ENCODE data around the gene WWC2. TPM values are rescaled to one million over a fixed set of nuclear protein-coding genes. Genes with fewer than 3 reads are reported as not detected.

Gene WWC2
- total RNA-seq, 1 donor from 2014 or later = 142 TPM

DNA sequence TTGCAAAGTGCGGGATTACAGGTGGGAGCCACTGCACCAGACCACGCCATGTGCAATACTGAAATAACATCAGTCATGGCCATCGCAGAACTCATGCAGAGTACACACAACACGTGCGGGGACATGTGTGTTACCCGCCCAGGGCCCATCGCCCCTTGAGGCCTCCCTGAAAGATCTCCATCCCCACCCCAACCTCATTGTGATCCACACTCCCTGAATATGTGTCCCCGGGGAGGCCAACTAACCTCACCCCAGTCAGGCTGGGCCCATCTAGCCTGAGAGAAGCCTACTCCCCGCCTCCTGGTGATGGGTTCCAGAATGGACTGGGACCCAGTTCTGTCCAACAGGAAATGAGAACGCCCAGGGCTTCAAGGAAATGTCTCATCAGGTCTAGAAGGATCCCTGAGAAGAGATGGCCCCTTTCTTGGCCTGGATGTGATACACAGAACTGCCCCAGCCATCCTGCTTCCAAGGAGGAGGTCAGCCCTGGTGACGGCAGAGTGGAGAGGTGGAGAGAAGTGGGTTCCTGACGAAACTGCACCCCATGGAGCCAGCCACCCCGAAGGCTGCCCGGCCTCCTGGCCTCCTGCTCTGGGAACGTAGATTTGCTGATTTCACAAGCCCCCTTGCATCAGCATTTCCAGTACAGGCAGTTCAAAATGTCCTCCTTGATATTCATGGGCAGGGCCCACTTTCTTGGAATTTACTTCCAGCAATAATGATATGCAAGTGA lies 245.6 kb downstream of the WWC2 start:
- intact Hi-C loops (cut with DNase I) = no loop called here
- H3K27me3 ChIP-seq = peaks cover 7% of the 10 kb centered on the region
- no peak overlapping the region for H3K4me3 ChIP-seq
- H3K4me1 ChIP-seq = no peaks in the 10 kb centered on the region
- H3K9me3 ChIP-seq = no peaks in the 10 kb centered on the region
- H3K27ac ChIP-seq = no peak overlapping the region
- H3K36me3 ChIP-seq = no peaks in the 10 kb centered on the region
- ATAC-seq (no peak), DNase-seq (peak; percentile 44)
- TF ChIP-seq, protein P1, sequence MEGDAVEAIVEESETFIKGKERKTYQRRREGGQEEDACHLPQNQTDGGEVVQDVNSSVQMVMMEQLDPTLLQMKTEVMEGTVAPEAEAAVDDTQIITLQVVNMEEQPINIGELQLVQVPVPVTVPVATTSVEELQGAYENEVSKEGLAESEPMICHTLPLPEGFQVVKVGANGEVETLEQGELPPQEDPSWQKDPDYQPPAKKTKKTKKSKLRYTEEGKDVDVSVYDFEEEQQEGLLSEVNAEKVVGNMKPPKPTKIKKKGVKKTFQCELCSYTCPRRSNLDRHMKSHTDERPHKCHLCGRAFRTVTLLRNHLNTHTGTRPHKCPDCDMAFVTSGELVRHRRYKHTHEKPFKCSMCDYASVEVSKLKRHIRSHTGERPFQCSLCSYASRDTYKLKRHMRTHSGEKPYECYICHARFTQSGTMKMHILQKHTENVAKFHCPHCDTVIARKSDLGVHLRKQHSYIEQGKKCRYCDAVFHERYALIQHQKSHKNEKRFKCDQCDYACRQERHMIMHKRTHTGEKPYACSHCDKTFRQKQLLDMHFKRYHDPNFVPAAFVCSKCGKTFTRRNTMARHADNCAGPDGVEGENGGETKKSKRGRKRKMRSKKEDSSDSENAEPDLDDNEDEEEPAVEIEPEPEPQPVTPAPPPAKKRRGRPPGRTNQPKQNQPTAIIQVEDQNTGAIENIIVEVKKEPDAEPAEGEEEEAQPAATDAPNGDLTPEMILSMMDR (IDR thresholded peaks at IDR 0.05) = no peak

DNA sequence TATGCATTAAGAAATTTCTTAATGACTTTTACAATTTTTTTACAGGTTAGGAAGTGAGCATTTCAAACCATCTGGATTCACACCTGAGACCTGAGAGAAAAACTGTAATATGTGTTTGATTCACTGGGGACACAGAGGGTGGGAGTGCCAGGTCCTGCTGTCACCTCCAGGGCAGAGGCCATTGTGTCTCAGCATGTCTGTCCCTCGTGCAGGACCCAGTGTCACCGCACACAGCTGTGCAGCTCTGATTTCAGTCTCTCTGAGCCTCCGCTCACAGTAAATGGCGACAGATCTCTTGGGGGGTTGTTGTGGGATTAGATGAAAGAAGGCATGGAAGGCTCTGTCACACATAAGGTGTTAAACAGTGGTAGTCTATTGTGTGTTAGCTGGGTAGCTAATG lies 246.2 kb downstream of the WWC2 start:
- Histone ChIP-seq H3K4me1 (no peaks in the 10 kb centered on the region), H3K27me3 (peaks cover 7% of the 10 kb centered on the region), H3K9me3 (no peaks in the 10 kb centered on the region), H3K27ac (no peak overlapping the region), H3K4me3 (no peak overlapping the region), H3K36me3 (no peaks in the 10 kb centered on the region)
- DNase-seq (no peak), ATAC-seq (no peak)
- intact Hi-C loops (cut with DNase I) = no loop called here
- TF ChIP-seq, protein P1 (IDR thresholded peaks at IDR 0.05) = no peak

DNA sequence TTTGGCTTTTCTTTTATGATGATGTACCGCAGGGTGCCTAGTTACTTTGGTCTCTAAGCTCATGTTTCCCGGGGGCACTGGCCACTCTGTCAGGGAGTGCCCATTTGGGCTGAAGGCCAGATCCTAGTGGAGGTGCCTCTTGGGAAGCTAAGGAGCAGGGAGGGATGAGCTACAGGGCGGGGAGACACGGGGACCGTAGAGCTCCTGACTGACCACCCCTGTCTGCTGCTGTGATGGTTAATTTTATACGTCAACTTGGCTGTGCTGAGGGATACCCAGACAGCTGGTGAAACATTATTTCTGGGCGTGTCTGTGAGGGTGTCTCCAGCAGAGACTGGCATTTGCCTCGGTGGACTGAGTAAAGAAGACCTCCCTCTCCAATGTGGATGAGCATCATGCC lies 248.1 kb downstream of the WWC2 start:
- no peak overlapping the region for H3K27ac ChIP-seq
- DNase-seq (no peak), ATAC-seq (no peak)
- no peaks in the 10 kb centered on the region for H3K4me1 ChIP-seq
- no peaks in the 10 kb centered on the region for H3K36me3 ChIP-seq
- no peak overlapping the region for H3K4me3 ChIP-seq
- H3K27me3 ChIP-seq = peaks cover 7% of the 10 kb centered on the region
- TF ChIP-seq, protein P1 (IDR thresholded peaks at IDR 0.05) = no peak
- intact Hi-C loops (cut with DNase I) = no loop called here
- H3K9me3 ChIP-seq = no peaks in the 10 kb centered on the region

DNA sequence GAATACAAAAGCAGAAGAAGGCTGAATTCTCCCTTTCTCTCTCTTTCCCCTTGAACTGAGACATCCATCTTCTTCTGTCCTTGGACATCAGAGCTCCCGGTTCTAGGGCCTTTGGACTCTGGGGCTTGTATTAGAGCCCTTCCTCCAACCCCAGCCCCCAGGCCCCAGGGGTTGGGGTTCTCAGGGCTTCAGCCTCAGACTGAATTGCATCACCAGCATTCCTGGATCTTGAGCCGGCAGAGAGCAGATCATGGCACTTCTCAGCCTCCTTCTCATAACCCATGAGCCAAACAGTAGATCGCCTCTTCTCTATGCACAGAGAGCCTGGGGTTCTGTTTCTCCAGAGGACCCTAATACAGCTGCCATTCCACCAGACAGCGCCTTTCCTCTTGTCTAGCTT lies 248.5 kb downstream of the WWC2 start:
- Histone ChIP-seq H3K4me1 (no peaks in the 10 kb centered on the region), H3K9me3 (no peaks in the 10 kb centered on the region), H3K36me3 (no peaks in the 10 kb centered on the region), H3K27me3 (peaks cover 7% of the 10 kb centered on the region), H3K4me3 (no peak overlapping the region), H3K27ac (no peak overlapping the region)
- ATAC-seq (no peak), DNase-seq (no peak)
- intact Hi-C loops (cut with DNase I) = no loop called here
- TF ChIP-seq, protein P1 (IDR thresholded peaks at IDR 0.05) = no peak

DNA sequence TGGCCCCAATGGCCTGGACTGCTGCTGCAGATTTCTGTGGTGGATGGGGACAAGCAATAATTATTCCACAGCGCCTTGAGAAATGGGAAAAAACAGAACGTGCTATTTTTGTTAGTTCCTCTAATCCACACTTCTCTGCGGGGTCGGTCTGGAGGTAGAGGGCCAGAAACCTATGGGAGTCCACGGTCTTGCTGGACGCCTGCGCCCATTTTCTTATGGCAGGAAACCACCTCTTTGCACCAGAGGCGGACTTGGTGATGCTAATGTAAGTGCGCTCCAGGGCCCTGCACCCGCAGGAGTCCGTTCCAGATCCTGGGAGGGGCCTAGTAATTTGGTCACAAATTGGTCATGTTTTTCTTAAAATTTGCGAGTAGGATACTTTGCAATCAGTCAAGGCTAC lies 249.1 kb downstream of the WWC2 start:
- Histone ChIP-seq H3K4me1 (no peaks in the 10 kb centered on the region), H3K9me3 (no peaks in the 10 kb centered on the region), H3K36me3 (no peaks in the 10 kb centered on the region), H3K27ac (no peak overlapping the region), H3K27me3 (peaks cover 7% of the 10 kb centered on the region), H3K4me3 (no peak overlapping the region)
- ATAC-seq = no peak
- TF ChIP-seq, protein P1 (IDR thresholded peaks at IDR 0.05) = no peak
- peak; percentile 39 for DNase-seq
- intact Hi-C loops (cut with DNase I) = no loop called here
